ENCODE measurements around the gene TBC1D5.

DNA sequence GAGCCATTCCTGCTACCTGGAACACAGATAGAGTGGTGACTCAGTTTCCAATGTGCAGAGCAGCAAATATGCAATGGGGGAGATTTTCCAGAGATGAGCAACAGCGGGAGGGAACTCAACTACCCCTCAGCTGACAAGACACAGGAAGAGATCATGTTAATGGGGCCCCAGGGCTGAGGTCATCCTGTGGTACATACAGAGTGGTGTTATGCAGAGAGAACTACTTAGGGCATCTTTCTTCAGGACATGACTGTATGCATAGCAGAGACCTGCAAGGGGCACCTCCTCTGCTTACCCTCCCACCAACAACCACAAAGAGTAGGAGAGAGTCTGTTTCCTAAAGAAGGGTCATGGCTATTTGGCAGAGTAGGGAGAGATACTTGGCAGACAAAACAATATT, 6.8 kb upstream of the TBC1D5 start:
- TF ChIP-seq, protein P1, sequence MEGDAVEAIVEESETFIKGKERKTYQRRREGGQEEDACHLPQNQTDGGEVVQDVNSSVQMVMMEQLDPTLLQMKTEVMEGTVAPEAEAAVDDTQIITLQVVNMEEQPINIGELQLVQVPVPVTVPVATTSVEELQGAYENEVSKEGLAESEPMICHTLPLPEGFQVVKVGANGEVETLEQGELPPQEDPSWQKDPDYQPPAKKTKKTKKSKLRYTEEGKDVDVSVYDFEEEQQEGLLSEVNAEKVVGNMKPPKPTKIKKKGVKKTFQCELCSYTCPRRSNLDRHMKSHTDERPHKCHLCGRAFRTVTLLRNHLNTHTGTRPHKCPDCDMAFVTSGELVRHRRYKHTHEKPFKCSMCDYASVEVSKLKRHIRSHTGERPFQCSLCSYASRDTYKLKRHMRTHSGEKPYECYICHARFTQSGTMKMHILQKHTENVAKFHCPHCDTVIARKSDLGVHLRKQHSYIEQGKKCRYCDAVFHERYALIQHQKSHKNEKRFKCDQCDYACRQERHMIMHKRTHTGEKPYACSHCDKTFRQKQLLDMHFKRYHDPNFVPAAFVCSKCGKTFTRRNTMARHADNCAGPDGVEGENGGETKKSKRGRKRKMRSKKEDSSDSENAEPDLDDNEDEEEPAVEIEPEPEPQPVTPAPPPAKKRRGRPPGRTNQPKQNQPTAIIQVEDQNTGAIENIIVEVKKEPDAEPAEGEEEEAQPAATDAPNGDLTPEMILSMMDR (IDR thresholded peaks at IDR 0.05; ENCODE audit: low read depth, low read length, poor library complexity, severe bottlenecking): no peak
- TF ChIP-seq EZH2phosphoT487 (IDR thresholded peaks at IDR 0.05; ENCODE audit: borderline replicate concordance, low read length): no peak
